GM23338 (cell line): ENCODE results near the gene SRMS. TPM values are rescaled to one million over a fixed set of nuclear protein-coding genes. Genes with fewer than 3 reads are reported as not detected.
A peak's percentile ranks its signal among the peaks of the same experiment; 100 is the strongest.

Experiments
- ATAC-seq: fragments of 200-7000 bp; cut with Tn5 transposase; 3 replicates; pipeline ENCODE4 v1.9.1; 2020
- DNase-seq: peaks from one replicate; pipeline ENCODE4 v3.0.0-alpha.2; 2015; ENCODE audit warnings: low spot score
- H2AFZ ChIP-seq: fragments of 200-600 bp; sonication (generic); 2 replicates; pipeline ENCODE4 v1.8.0; 2016; ENCODE audit warnings: antibody characterized with exemption, mild to moderate bottlenecking, moderate library complexity
- H3F3A ChIP-seq: fragments of 200-600 bp; sonication (generic); replicated peaks from 2 replicates; pipeline ENCODE4 v1.8.0; 2017; ENCODE audit warnings: antibody characterized with exemption, mixed run types, low read depth
- H3K27ac ChIP-seq: fragments of 200-600 bp; sonication (generic); 2 replicates; pipeline ENCODE4 v1.6.1; 2016; ENCODE audit warnings: low read depth
- H3K27me3 ChIP-seq: fragments of 200-600 bp; sonication (generic); 2 replicates; pipeline ENCODE4 v1.8.0; 2016; ENCODE audit warnings: mild to moderate bottlenecking, mixed run types, moderate library complexity; ENCODE audit not compliant: insufficient read depth
- H3K36me3 ChIP-seq: fragments of 200-600 bp; sonication (generic); 2 replicates; pipeline ENCODE4 v1.8.0; 2016; ENCODE audit warnings: mild to moderate bottlenecking; ENCODE audit not compliant: insufficient read depth
- H3K4me1 ChIP-seq: fragments of 200-600 bp; sonication (generic); 2 replicates; pipeline ENCODE4 v1.8.0; 2016; ENCODE audit warnings: mild to moderate bottlenecking, moderate library complexity; ENCODE audit not compliant: insufficient read depth
- H3K4me2 ChIP-seq: fragments of 200-600 bp; sonication (generic); 2 replicates; pipeline ENCODE4 v1.7.1; 2017; ENCODE audit warnings: mixed run types
- H3K4me3 ChIP-seq: fragments of 200-600 bp; sonication (generic); 2 replicates; pipeline ENCODE4 v1.6.1; 2016; ENCODE audit warnings: mixed run types
- H3K79me2 ChIP-seq: fragments of 200-600 bp; sonication (generic); replicated peaks from 2 replicates; pipeline ENCODE4 v1.8.0; 2017; ENCODE audit warnings: mild to moderate bottlenecking; ENCODE audit not compliant: insufficient read depth
- H3K9me2 ChIP-seq: fragments of 200-600 bp; sonication (generic); 2 replicates; pipeline ENCODE4 v1.8.0; 2017; ENCODE audit not compliant: insufficient read depth
- H4K20me1 ChIP-seq: fragments of 200-600 bp; sonication (generic); replicated peaks from 2 replicates; pipeline ENCODE4 v1.8.0; 2017; ENCODE audit warnings: mild to moderate bottlenecking; ENCODE audit not compliant: insufficient read depth
- H3K27ac Mint-ChIP-seq: 2 replicates; pipeline ENCODE4 v1.8.0; 2020; ENCODE audit warnings: inconsistent platforms, mild to moderate bottlenecking, moderate library complexity, mixed read lengths
- H3K27me3 Mint-ChIP-seq: 3 replicates; pipeline ENCODE4 v1.8.0; 2022; ENCODE audit warnings: low read depth, mild to moderate bottlenecking, moderate library complexity, mixed read lengths, inconsistent platforms; ENCODE audit not compliant: insufficient read depth, poor library complexity
- H3K36me3 Mint-ChIP-seq: 3 replicates; pipeline ENCODE4 v1.8.0; 2021; ENCODE audit warnings: low read depth, mild to moderate bottlenecking, inconsistent platforms, moderate library complexity, mixed read lengths
- H3K4me1 Mint-ChIP-seq: 3 replicates; pipeline ENCODE4 v1.8.0; 2020; ENCODE audit warnings: mild to moderate bottlenecking, inconsistent platforms, mixed read lengths
- H3K4me3 Mint-ChIP-seq: 3 replicates; pipeline ENCODE4 v1.8.0; 2021; ENCODE audit warnings: moderate library complexity, mild to moderate bottlenecking, inconsistent platforms, mixed read lengths
- H3K9me3 Mint-ChIP-seq: 3 replicates; pipeline ENCODE4 v1.8.0; 2020; ENCODE audit warnings: moderate library complexity, mild to moderate bottlenecking, inconsistent platforms, mixed read lengths
- CREB1 ChIP-seq: fragments of 250-450 bp; sonication (Bioruptor Pico); IDR thresholded peaks from 2 replicates; pipeline ENCODE4 v1.5.0; 2020; ENCODE audit warnings: low read depth, mild to moderate bottlenecking, moderate library complexity
- ETS1 ChIP-seq: IDR thresholded peaks from 2 replicates; pipeline ENCODE4 v1.6.1; 2016; ENCODE audit warnings: antibody characterized with exemption
- EZH2 ChIP-seq: fragments of 200-600 bp; sonication (generic); IDR thresholded peaks from one replicate; pipeline ENCODE4 v1.8.0; 2017; ENCODE audit warnings: antibody characterized with exemption, mild to moderate bottlenecking, low read depth; ENCODE audit not compliant: unreplicated experiment
- JUNB ChIP-seq: IDR thresholded peaks from one replicate; pipeline ENCODE4 v1.6.1; 2016; ENCODE audit warnings: antibody characterized with exemption; ENCODE audit not compliant: unreplicated experiment
- POLR2AphosphoS5 ChIP-seq: IDR thresholded peaks from 2 replicates; pipeline ENCODE4 v1.6.1; 2016; ENCODE audit warnings: antibody characterized with exemption, low read depth
- REST ChIP-seq: IDR thresholded peaks from one replicate; pipeline ENCODE4 v1.6.1; 2018; ENCODE audit warnings: antibody characterized with exemption; ENCODE audit not compliant: unreplicated experiment
- ZNF331 ChIP-seq: fragments of 250-450 bp; sonication (Bioruptor Pico); IDR thresholded peaks from 2 replicates; pipeline ENCODE4 v1.5.0; 2020; ENCODE audit warnings: low read depth, mild to moderate bottlenecking, moderate library complexity
- ZNF462 ChIP-seq: fragments of 250-450 bp; sonication (Bioruptor Pico); IDR thresholded peaks from 2 replicates; pipeline ENCODE4 v1.5.0; 2020; ENCODE audit warnings: mild to moderate bottlenecking, moderate library complexity
- polyA plus RNA-seq: library from polyadenylated mRNA; unstranded; fragments of >200 nt; fragmentation: Nextera tagmentation; extraction: Ambion mirVana; gene quantifications from 2 replicates; pipeline ENCODE4 v1.2.1, GENCODE V29; 2016
- total RNA-seq: library from RNA; depleted of rRNA; stranded (reverse); fragments of >200 nt; shearing (Covaris generic); gene quantifications from 2 replicates; pipeline ENCODE4 v1.2.3, GENCODE V29; 2014
- TF ChIP-seq, protein P1 (sequence below), 2 experiments: fragments of 200-600 bp in 1 of 2; sonication (generic) in 1 of 2; conservative IDR thresholded peaks; 2 replicates each; pipeline versions ENCODE4 v1.5.1 to v1.6.1; 2016 to 2017; ENCODE audit warnings: antibody characterized with exemption in 2 of 2, low read depth in 2 of 2, mild to moderate bottlenecking in 2 of 2, moderate library complexity in 1 of 2

Gene SRMS
- total and polyA plus RNA-seq, 2 experiments from 2014 or later: 0.23 to 0.59 TPM

DNA sequence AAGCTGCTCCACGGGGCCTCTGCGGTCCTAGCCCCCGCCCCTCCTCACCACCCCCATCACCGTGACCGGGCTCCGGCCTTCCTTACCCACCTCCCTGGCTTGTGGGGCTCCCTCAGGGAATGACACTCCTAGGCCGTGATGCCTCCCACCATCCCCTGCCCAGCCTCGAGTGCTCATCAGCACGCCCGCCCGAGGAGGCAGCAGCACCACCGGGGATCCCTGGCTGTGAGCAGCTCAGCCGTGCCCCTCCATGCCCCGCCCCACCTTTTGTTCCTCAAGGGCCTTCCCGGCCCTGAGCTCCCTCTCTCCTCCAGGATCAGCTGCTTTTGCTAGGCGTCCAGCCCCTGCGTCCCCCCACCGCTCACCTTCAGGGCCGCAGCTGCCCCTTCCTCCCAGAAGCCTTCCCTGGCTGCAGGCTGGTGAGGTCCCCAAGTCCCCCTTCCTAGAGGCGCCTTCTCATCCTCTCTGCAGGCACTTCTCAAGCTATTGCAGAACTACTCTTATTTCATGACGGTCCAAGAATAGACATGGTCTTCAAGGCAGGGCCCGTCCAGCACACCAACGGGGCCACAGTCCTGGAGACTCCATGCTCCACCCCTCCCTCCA, 9.4 kb upstream of the SRMS start:
- H3K4me3 Mint-ChIP-seq: no peak overlapping the region

More for the DNA sequence above, 9.4 kb upstream of the SRMS start:
- Histone ChIP-seq H3K4me2 (no peak overlapping the region), H3K4me3 (no peak overlapping the region), H2AFZ (no peak overlapping the region), H3K27me3 (no peaks in the 10 kb centered on the region), H3K36me3 (no peaks in the 10 kb centered on the region), H3K27ac (peak overlapping the region; percentile 26; the same call in 1 of the 2 replicates), H3F3A (peaks cover 10% of the 10 kb centered on the region; the same call in 1 of the 2 replicates), H3K79me2 (no peaks in the 10 kb centered on the region), H3K4me1 (peaks cover 7% of the 10 kb centered on the region; the same call in 1 of the 2 replicates), H3K9me2 (no peaks in the 10 kb centered on the region), H4K20me1 (no peaks in the 10 kb centered on the region)
- Mint-ChIP-seq H3K4me1 (peaks cover 13% of the 10 kb centered on the region; the same call in 2 of the 3 replicates), H3K27ac (no peak overlapping the region), H3K9me3 (peaks cover 4% of the 10 kb centered on the region; the same call in 2 of the 3 replicates), H3K27me3 (peaks cover 5% of the 10 kb centered on the region), H3K36me3 (peaks cover 3% of the 10 kb centered on the region; the same call in 1 of the 3 replicates)
- DNase-seq: no peak
- peak; percentile 2; the same call in 2 of the 3 replicates for ATAC-seq
- TF ChIP-seq POLR2AphosphoS5 (no peak), ZNF331 (CRISPR knock-in tag) (no peak), JUNB (no peak), CREB1 (CRISPR knock-in tag) (no peak), ZNF462 (CRISPR knock-in tag) (no peak), ETS1 (no peak), EZH2 (no peak), REST (no peak)
- TF ChIP-seq, protein P1, sequence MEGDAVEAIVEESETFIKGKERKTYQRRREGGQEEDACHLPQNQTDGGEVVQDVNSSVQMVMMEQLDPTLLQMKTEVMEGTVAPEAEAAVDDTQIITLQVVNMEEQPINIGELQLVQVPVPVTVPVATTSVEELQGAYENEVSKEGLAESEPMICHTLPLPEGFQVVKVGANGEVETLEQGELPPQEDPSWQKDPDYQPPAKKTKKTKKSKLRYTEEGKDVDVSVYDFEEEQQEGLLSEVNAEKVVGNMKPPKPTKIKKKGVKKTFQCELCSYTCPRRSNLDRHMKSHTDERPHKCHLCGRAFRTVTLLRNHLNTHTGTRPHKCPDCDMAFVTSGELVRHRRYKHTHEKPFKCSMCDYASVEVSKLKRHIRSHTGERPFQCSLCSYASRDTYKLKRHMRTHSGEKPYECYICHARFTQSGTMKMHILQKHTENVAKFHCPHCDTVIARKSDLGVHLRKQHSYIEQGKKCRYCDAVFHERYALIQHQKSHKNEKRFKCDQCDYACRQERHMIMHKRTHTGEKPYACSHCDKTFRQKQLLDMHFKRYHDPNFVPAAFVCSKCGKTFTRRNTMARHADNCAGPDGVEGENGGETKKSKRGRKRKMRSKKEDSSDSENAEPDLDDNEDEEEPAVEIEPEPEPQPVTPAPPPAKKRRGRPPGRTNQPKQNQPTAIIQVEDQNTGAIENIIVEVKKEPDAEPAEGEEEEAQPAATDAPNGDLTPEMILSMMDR (conservative IDR thresholded peaks at IDR 0.05; ENCODE audit: low read depth in 2 of 2): no peak
